Measurements from ENCODE around the gene TTLL10. TPM values are rescaled to one million over a fixed set of nuclear protein-coding genes. Genes with fewer than 3 reads are reported as not detected.

TTLL10 gene
- total and polyA plus RNA-seq, 2 experiments from 2014 or later, result not detected

DNA sequence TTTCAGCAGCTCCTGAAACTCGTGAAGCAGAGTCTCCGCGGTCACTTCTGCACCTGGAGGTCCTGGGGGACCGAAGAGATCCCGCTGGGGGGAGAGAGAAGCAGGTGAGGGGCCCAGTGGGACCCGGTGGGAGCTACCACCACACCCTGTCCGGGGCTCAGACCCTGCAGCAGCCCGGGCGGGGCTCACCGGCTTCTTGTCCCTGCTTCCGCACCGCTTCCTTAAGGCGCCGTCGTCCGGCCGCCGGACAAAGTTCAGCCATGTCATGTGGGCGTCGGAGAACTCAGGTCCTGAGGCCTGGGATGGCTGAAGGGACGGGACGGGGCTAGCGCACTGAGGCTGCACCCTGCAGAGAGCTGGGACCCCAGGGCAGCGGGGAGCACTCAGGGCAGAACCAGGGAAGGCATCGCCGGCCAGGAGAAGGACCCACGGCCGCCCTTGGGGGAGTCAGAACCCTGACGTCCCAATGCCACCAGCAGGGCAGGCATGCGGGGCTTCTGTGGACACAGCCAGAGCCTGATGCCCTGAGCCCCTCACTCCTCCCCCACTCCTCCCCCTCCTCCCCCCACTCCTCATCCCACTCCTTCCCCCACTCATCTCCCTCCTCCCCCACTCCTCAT lies 70.6 kb downstream of the TTLL10 start:
- H3K9ac ChIP-seq, result no peak overlapping the region
- H4K20me1 ChIP-seq (ENCODE audit: insufficient read depth), result no peaks in the 10 kb centered on the region
- no peak overlapping the region for H3K27ac ChIP-seq
- no peaks in the 10 kb centered on the region for H3K4me1 ChIP-seq (ENCODE audit: insufficient read depth)
- H3K9me2 ChIP-seq (ENCODE audit: insufficient read depth), result no peaks in the 10 kb centered on the region
- H3K79me2 ChIP-seq (ENCODE audit: insufficient read depth), result no peaks in the 10 kb centered on the region
- no peak for TF ChIP-seq EZH2 (IDR thresholded peaks at IDR 0.05; ENCODE audit: insufficient read depth, poor library complexity, severe bottlenecking)
- TF ChIP-seq EZH2phosphoT487 (IDR thresholded peaks at IDR 0.05; ENCODE audit: insufficient read depth, low read depth), result no peak
- peak; percentile 11 for DNase-seq
- 79 to 89% methylated on average over 24 to 30 of the region's 30 CpGs for WGBS, 2 experiments (ENCODE audit: low coverage in 1 of 2, low lambda C conversion rate in 2 of 2, missing lambda C conversion rate in 2 of 2)
- H3K4me3 ChIP-seq, result no peak overlapping the region
- H3F3A ChIP-seq (ENCODE audit: insufficient read depth), result no peaks in the 10 kb centered on the region
- no peaks in the 10 kb centered on the region for H3K36me3 ChIP-seq (ENCODE audit: low read depth)
- no peaks in the 10 kb centered on the region for H3K9me3 ChIP-seq (ENCODE audit: low read depth)
- H3K4me2 ChIP-seq (ENCODE audit: unreplicated experiment), result no peak overlapping the region
- in situ Hi-C loops (cut with MboI), result no loop called here
- no peaks in the 10 kb centered on the region for H3K27me3 ChIP-seq (replicated peaks; ENCODE audit: insufficient read depth)
- no peak overlapping the region for H2AFZ ChIP-seq

DNA sequence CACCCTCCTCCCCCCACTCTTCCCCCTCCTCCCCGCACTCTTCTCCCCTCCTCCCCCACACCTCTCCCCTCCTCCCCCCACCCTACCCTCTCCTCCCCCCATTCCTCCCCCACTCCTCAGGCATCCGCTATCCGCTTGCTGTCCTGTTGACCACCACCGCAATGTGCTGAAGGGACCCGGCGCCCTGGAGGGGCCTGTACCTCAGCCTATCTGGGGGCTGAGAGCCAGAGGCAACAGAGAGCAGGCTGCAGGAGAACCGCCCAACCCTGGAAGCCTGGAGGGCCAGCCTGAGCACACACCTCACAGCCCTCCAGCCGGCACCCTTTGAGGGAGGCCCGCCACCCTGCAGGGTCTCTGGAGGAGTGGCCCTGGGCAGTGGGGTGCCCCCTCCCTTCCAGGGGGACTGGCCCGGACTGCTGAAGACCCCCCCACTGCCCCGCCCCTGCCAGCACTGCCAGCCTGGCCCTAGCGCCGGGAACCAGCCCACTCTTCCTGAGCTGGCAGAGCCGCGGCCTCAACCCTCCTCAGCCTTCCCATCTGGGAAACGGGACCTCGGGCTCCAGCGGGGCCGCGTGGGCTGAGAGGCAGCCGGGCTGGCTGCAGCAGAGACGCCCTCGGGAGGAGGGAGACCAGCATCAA lies 71.6 kb downstream of the TTLL10 start:
- no peaks in the 10 kb centered on the region for H4K20me1 ChIP-seq (ENCODE audit: insufficient read depth)
- H3K9me2 ChIP-seq (ENCODE audit: insufficient read depth), result no peaks in the 10 kb centered on the region
- no peak overlapping the region for H2AFZ ChIP-seq
- no peaks in the 10 kb centered on the region for H3K4me1 ChIP-seq (ENCODE audit: insufficient read depth)
- peak; percentile 15 for DNase-seq
- H3K4me2 ChIP-seq (ENCODE audit: unreplicated experiment), result no peak overlapping the region
- no peaks in the 10 kb centered on the region for H3F3A ChIP-seq (ENCODE audit: insufficient read depth)
- H3K27ac ChIP-seq, result no peak overlapping the region
- H3K9ac ChIP-seq, result no peak overlapping the region
- H3K79me2 ChIP-seq (ENCODE audit: insufficient read depth), result no peaks in the 10 kb centered on the region
- in situ Hi-C loops (cut with MboI), result no loop called here
- no peaks in the 10 kb centered on the region for H3K27me3 ChIP-seq (replicated peaks; ENCODE audit: insufficient read depth)
- WGBS, 2 experiments (ENCODE audit: low coverage in 1 of 2, low lambda C conversion rate in 2 of 2, missing lambda C conversion rate in 2 of 2), result 57 to 61% methylated on average over 20 to 23 of the region's 23 CpGs
- H3K4me3 ChIP-seq, result no peak overlapping the region
- no peaks in the 10 kb centered on the region for H3K9me3 ChIP-seq (ENCODE audit: low read depth)
- no peak for TF ChIP-seq EZH2 (IDR thresholded peaks at IDR 0.05; ENCODE audit: insufficient read depth, poor library complexity, severe bottlenecking)
- TF ChIP-seq EZH2phosphoT487 (IDR thresholded peaks at IDR 0.05; ENCODE audit: insufficient read depth, low read depth), result no peak
- H3K36me3 ChIP-seq (ENCODE audit: low read depth), result no peaks in the 10 kb centered on the region

DNA sequence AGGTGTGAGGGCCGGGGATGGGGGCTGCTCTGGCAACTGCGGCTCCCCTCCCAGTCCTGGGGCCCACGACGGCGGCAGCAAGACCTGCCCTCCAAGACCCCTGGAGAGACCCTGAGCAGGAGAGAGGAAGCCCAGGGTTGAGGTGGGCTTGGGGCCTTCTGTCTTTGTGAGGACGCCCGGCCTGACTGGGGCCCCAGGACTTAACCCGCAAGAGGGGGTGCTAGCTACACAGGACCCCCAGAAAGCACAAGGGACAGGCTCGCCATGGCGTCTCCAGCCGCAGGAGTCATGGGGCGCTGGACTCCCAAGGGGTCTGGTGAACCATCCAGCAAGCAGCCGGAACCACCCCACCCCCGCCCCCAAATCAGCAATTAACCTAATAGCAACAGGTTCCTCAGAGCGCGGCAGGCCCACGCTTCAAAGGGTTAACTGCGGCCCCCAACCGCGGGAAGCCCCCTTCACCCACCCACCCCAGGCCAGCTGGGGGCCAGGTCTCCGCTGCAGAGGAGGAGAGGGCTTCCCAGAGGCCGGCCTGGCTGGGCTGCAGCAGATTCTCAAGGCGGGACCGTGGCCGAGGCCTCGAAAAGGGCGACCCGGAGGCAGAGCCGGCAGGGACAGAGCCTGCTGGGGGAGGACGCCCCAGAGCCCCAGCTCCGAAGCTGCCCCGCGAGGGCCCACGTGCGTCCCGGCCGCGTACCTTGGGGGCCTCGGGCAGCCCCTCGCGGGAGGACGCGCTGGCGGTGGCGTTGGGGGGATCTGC lies 72.3 kb downstream of the TTLL10 start:
- WGBS, 2 experiments (ENCODE audit: low coverage in 1 of 2, low lambda C conversion rate in 2 of 2, missing lambda C conversion rate in 2 of 2), result 29% methylated on average over 39 to 42 of the region's 45 CpGs
- Histone ChIP-seq H3K4me1 (ENCODE audit: insufficient read depth) (no peaks in the 10 kb centered on the region), H2AFZ (no peak overlapping the region), H3K4me3 (no peak overlapping the region), H3K79me2 (ENCODE audit: insufficient read depth) (no peaks in the 10 kb centered on the region), H3K36me3 (ENCODE audit: low read depth) (no peaks in the 10 kb centered on the region), H3K27ac (no peak overlapping the region), H3K9ac (no peak overlapping the region), H3F3A (ENCODE audit: insufficient read depth) (no peaks in the 10 kb centered on the region), H3K9me3 (ENCODE audit: low read depth) (no peaks in the 10 kb centered on the region), H3K4me2 (ENCODE audit: unreplicated experiment) (peak overlapping the region; percentile 39), H3K9me2 (ENCODE audit: insufficient read depth) (no peaks in the 10 kb centered on the region), H4K20me1 (ENCODE audit: insufficient read depth) (no peaks in the 10 kb centered on the region), H3K27me3 (replicated peaks; ENCODE audit: insufficient read depth) (no peaks in the 10 kb centered on the region)
- peak; percentile 35 for DNase-seq
- in situ Hi-C loops (cut with MboI), result no loop called here
- TF ChIP-seq EZH2 (IDR thresholded peaks at IDR 0.05; ENCODE audit: insufficient read depth, poor library complexity, severe bottlenecking) (no peak), EZH2phosphoT487 (IDR thresholded peaks at IDR 0.05; ENCODE audit: insufficient read depth, low read depth) (no peak)

DNA sequence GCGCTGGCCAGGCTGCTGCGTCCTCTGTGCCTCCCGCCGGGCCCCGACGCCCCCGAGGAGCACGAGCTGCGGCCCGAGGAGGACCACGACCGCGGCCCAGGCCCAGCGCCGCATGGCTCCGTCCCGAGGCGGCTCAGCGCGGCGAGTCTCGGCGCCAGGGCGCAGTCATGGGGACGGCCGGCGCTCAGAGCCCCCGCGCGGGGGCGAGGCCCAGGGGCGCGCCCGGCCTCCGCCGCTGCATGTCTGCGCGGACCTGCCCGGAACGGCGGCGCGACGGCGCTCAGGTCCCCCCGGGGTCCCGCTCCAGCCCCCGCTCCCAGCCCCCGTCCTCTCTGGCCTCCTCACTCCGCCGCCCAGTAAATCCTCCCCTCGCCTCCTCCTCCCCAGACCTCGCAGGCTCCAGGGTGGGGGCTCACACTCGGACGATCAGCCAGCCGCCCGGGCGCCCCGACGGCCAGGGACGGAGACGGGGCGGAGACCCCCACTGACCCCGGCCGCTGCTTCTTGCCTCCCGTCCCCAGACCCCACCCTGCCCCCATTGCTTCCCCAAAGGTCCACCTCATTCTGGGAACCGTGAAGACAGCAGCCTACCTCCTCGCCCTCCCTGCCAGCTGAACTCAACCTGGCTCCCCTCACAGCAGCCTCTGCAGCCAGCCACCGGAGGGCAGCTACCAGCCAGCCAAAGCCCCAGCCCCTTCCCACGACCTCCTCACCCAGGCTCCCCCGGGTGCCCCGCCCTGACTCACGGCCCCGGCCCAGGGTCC lies 73.1 kb downstream of the TTLL10 start, which contains the start of gene C1QTNF12:
Gene C1QTNF12 (minus strand): TSS at position 146 of the 764 bp plus-strand sequence. CDS start 32 bp downstream, at position 114.
- Histone ChIP-seq H3F3A (ENCODE audit: insufficient read depth) (no peaks in the 10 kb centered on the region), H3K9me2 (ENCODE audit: insufficient read depth) (no peaks in the 10 kb centered on the region), H4K20me1 (ENCODE audit: insufficient read depth) (no peaks in the 10 kb centered on the region), H3K9me3 (ENCODE audit: low read depth) (no peaks in the 10 kb centered on the region), H3K27ac (no peak within 1 kb of the TSS), H3K36me3 (ENCODE audit: low read depth) (no peaks in the 10 kb centered on the region), H3K4me1 (ENCODE audit: insufficient read depth) (no peaks in the 10 kb centered on the region), H3K27me3 (replicated peaks; ENCODE audit: insufficient read depth) (no peaks in the 10 kb centered on the region), H3K79me2 (ENCODE audit: insufficient read depth) (no peaks in the 10 kb centered on the region), H2AFZ (no peak within 1 kb of the TSS), H3K4me2 (ENCODE audit: unreplicated experiment) (peak within 1 kb of the TSS; percentile 39), H3K4me3 (0 out of 2 replicates have a peak within 1 kb of the TSS, but pooled peaks have one; percentile 18), H3K9ac (no peak within 1 kb of the TSS)
- 11 to 15% methylated on average over 29 to 44 of the region's 74 CpGs for WGBS, 2 experiments (ENCODE audit: low coverage in 1 of 2, low lambda C conversion rate in 2 of 2, missing lambda C conversion rate in 2 of 2)
- TF ChIP-seq EZH2phosphoT487 (IDR thresholded peaks at IDR 0.05; ENCODE audit: insufficient read depth, low read depth) (no peak), EZH2 (IDR thresholded peaks at IDR 0.05; ENCODE audit: insufficient read depth, poor library complexity, severe bottlenecking) (no peak)
- in situ Hi-C loops (cut with MboI), result no loop called here
- peak; percentile 59 for DNase-seq

All from GM23248 (cell line).